ENCODE measurements around the gene KLHL36.

KLHL36 gene

DNA sequence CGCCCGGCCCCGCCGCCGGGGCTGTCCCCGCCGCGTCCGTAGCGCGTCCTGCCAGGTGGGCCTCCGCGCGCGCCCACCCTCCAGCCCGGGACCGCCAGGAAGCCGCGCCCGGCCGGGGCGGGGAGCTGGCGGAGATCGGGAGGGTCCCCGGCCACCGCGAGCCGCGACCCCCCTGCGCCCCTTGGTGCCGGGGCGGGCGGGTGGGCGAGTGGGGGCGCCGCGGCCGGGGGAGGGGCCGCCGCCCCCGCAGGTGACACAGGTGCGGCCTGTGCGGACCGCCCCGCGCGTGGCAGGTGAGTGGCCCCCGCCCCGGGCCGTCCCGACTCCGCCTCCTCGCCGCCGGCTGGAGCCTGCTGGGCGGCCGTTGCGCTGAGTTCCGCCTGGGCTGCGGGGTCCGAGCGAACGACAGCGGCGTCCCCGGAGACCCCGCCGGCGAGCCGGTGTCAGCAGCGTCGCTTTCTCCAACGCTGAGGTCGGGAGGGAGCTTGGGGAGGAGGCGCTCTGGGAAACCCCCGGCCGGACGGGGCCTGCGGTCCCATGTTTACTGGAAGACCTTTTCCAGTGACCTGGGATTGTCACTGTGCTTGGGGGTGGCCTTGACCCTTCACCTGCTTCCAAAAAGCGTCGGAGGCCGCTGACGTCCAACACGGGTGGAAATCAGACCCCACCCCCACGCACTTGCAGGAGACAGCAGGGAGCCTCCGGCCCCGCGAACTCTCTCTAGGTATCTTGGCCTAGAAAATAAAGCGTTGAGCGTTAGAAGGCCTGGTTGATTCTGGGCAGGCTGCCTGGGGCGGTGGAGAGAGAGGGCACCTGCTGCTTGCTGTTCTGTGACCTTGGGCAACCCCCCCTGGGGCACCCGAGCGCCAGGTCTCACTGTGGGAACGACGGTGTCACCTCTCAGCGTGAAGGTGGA lies 542 bp downstream of the KLHL36 start:
- DNase-seq = peak; percentile 47

- DNase-seq = no peak
These were observed 1.2 kb downstream of the KLHL36 start for GRCh38 chr16:84649511-84649861.

DNA sequence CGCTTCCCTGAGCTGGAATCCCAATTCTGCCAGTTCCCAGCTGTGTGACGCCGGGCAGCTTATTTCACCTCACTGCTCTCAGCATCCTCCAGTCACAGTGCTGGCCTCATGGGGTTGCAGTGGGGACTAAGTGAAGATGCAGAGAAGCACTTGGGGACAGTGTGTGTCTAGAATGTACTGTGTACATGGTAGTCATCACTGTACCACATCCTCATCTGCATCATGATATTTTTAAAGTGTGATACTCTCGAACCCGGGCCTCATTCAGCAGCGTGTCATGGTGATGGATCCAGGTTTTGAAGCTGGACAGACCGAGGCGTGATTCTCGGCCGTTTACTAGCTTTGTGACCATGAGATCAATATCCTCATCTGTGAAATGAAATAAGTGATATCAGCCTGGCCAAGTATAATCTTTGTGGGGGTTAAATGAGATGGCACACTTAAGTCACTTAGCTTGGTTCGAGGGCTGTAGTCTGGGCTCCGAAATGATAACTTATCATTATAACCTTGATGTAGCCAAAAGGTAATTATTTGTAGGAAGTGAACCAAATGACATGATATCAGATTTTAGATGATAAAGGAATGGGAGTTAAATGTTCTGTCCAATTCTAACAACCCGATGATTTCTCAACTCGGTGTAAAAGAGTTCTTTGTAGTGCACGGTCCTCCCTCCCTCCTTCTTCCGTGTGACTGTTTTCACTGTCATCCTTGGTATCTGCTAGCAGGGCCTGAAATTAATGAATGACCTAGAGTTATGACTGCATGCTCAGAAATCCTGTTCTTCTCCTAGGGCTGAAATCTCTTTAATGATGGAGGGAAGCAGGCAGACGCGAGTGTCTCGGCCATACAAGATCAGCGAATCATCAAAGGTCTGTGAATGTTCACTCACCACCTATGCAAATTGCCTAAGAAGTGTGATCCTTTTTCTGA lies 2.0 kb downstream of the KLHL36 start:
- DNase-seq = no peak

DNA sequence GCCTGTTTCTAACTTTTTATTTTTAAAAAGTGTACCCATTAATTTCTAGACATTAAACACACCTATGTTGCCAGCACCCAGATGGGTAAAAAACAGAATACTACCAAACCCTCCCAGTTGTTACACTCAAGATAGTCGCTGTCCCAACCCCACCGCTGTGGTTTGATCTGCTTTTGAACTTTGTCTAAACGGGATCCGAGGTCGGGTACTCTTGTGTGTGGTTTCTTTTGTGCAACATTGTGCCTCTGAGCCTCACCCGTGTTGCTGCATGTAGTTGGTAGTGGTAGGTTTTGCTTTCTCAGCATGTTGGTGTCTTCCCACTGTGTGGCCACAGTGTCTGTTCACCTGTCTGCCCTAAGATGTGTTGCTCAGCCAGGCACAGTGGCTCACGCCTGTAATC lies 4.3 kb downstream of the KLHL36 start:
- DNase-seq = no peak

DNA sequence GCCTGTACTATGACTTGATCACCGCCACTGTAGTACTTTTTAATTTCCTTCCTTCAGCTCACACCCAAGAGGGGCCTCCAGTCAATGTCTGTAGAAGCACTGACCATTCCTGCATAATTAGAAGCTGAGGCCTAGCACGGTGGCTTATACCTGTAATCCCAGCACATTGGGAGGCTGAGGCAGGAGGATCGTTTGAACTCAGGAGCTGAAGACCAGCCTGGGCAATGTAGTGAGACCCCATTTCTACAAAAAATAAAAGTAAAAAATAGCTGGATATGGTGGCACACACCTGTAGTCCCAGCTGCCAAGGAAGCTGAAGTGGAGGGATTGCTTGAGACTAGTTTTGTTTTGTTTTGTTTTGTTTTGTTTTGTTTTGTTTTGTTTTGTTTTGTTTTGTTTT lies 5.9 kb downstream of the KLHL36 start:
- DNase-seq = no peak

DNA sequence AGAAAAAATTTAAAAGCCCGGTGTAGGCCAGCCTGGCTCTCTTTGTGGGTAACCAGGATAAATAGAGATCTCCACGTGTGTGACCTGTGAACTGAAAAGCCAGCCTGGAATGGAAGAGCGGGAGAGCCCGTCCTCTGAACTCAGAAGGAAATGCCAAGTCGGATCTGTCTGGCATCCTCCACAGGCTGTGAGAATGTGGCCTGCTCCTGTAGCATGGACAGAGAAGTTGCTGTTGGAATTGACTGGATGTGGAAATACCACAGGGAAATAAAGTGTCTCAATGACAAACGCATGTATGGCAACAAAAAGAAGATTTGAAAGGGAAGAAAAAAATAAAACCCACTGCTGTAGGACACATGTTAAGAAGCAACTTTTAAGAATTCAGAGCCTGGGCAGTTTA lies 6.7 kb downstream of the KLHL36 start:
- DNase-seq = no peak

DNA sequence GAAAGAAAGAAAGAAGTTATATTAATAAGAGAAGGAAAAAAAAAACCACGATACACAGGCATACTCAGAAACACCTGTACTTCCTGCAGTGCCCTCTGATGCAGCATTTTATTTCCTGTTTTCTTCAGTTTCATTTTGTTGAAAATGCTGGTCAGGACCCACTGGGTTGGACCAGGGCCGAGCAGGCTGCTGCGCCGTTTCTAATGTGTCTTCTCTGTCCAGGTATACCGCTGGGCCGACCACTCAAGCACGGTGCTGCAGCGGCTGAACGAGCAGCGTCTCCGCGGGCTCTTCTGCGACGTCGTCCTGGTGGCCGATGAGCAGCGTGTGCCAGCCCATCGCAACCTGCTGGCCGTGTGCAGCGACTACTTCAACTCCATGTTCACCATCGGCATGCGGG lies 8.3 kb downstream of the KLHL36 start:
- DNase-seq = no peak

GRCh38 chr16:84657229-84657837 lies 9.0 kb downstream of the KLHL36 start:
- no peak for DNase-seq

DNA sequence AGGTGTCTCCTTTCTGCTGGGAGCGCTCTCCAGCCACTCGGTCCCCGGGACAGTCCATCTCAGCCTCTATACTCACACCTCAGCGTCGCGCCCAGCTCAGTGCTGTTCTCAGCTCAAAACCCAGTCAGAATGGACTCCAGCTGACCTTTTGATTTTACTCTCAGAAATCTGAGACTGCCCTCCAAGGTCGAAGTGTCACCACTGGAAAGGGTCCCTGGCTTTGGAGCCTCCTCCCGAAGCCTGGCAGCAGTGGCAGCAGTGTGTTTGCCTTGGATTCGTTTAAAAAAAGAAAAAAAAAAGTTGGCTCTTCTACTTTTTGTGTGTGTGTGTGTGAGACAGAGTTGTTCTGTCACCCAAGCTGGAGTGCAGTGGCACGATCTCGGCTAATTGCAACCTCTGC lies 10.4 kb downstream of the KLHL36 start:
- no peak for DNase-seq

- DNase-seq = no peak
These were observed 11.5 kb downstream of the KLHL36 start for GRCh38 chr16:84659656-84660300.

DNA sequence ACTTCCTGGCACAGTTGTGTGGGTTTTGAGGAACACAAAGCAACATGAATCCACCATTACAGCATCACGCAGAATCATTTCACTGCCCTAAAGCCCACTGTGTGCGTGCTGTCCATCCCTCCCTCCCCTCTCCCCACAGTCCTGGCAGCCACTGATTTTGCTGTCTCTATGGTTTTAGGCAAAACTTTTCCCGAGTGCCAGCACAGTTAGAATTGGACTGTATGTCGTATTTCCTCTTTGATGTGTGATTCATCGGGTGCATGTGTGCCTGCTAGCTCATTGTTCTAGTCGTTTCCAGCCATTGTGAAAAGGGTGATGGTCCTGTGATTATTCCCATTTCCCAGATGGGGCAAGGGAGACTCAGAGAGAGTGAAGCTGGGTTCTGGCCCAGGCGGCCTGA lies 12.7 kb downstream of the KLHL36 start:
- no peak for DNase-seq

- DNase-seq = no peak
These were observed 13.2 kb downstream of the KLHL36 start for GRCh38 chr16:84661418-84662060.

GRCh38 chr16:84662471-84662870 lies 14.2 kb downstream of the KLHL36 start:
- no peak for DNase-seq

GRCh38 chr16:84663433-84664101 lies 15.3 kb downstream of the KLHL36 start:
- no peak for DNase-seq

GRCh38 chr16:84665359-84665758 lies 17.0 kb downstream of the KLHL36 start:
- no peak for DNase-seq

DNA sequence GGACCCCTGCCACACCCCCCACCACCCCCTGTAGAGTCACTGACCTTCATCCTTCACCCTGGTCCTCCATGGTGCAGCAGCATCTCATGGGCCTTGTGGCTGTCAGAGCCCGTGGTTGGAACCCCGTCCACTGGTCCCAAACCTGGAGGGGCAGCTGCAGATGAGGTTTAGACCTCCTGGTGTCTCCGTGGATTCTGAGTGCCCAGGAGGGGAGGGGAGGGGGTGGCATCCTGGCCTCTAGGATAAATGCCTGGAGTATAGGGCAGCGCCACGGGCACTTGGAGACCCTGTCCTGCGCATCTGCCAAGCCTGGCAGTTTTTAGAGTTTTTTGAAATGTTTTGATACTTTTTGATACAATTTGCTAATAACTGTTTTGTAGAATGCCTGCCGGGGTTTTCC lies 17.5 kb downstream of the KLHL36 start:
- no peak for DNase-seq

DNA sequence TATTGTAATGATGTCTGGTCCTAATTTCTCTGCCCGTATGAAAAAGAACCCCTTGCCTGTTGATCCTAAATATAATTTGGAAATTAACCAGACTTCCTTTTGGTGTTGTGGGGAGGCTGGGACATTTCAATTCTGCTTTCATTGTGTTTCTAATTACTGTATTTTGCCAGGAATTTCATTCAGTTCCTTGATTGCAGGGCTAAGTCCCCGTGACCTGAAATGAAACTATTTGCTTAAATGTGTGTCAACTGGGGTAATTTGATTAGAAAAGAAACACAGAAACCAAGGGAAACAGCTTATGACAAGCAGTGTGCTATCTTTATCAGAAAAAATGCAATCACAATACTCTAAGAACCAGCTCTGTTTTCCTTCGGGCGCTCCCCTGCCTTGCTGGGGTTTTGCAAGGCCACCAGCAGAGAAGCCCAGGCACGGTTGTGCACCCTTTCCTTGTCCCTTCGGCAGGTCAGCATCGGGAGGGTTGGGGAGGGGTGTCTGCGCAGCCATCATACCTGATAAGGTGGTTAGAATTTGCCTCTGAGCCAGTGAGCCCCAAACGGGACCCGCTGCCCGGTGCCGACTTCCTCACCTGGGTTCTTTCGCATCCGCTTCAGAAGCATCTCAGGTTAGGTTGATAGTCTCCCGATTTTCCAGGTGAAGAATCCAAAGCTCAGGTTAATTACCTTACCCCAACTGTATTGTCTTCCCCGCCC lies 19.4 kb downstream of the KLHL36 start:
- no peak for DNase-seq

GRCh38 chr16:84670063-84670462 lies 21.8 kb downstream of the KLHL36 start:
- no peak for DNase-seq

- DNase-seq = peak; percentile 86
These were observed 24.2 kb downstream of the KLHL36 start for GRCh38 chr16:84672276-84673202.

- DNase-seq = no peak
These were observed 24.9 kb downstream of the KLHL36 start for GRCh38 chr16:84673203-84673535.

Measured in stimulated activated CD4-positive, alpha-beta T cell treated with anti-CD3 and anti-CD28 coated beads, Interleukin-4, amount 100 ng/mL, for 1 hour (primary cell).